ENCODE data around the gene CANT1. TPM values are rescaled to one million over a fixed set of nuclear protein-coding genes. Genes with fewer than 3 reads are reported as not detected.

CANT1 gene
- total and polyA plus RNA-seq, 2 of the 13 experiments (the other 11 are each of a cell fraction or from before 2014, with no cell fraction given): 34.1 to 42.1 TPM

GRCh38 chr17:78965491-78965924 lies 44.1 kb downstream of the CANT1 start (continued):
- no peak for TF ChIP-seq ZNF576 (CRISPR knock-in tag; IDR thresholded peaks at IDR 0.05)
- TF ChIP-seq SALL1 (CRISPR knock-in tag; IDR thresholded peaks at IDR 0.05): 0 out of 2 replicates have a peak, but pooled peaks have one; percentile 7
- TF ChIP-seq MAZ (IDR thresholded peaks at IDR 0.05; ENCODE audit: borderline replicate concordance, low read depth, low read length): 0 out of 2 replicates have a peak, but pooled peaks have one; percentile 23
- no peak for TF ChIP-seq MAZ (CRISPR knock-in tag; IDR thresholded peaks at IDR 0.05; ENCODE audit: low read depth)
- no peak for TF ChIP-seq FOXP4 (CRISPR knock-in tag; IDR thresholded peaks at IDR 0.05)
- no peak for TF ChIP-seq ZBTB4 (CRISPR knock-in tag; IDR thresholded peaks at IDR 0.05; ENCODE audit: borderline replicate concordance)
- TF ChIP-seq ZNF687 (CRISPR knock-in tag; IDR thresholded peaks at IDR 0.05): peak; percentile 29
- TF ChIP-seq ZNF326 (CRISPR knock-in tag; IDR thresholded peaks at IDR 0.05; ENCODE audit: borderline replicate concordance): no peak
- TF ChIP-seq ZBTB34 (CRISPR knock-in tag; IDR thresholded peaks at IDR 0.05): no peak
- TF ChIP-seq MYNN (CRISPR knock-in tag; IDR thresholded peaks at IDR 0.05; ENCODE audit: low read depth): no peak
- TF ChIP-seq REST (IDR thresholded peaks at IDR 0.05; ENCODE audit: borderline replicate concordance in 1 of 2, low read depth in 1 of 2, low read length in 2 of 2): no peak
- no peak for TF ChIP-seq FOXP1 (IDR thresholded peaks at IDR 0.05)
- TF ChIP-seq FOXP1 (CRISPR knock-in tag; IDR thresholded peaks at IDR 0.05): no peak
- TF ChIP-seq ETV5 (CRISPR knock-in tag; IDR thresholded peaks at IDR 0.05; ENCODE audit: borderline replicate concordance): 0 out of 2 replicates have a peak, but pooled peaks have one; percentile 15
